Measurements from ENCODE around the gene FGD2.

Gene FGD2

GRCh38 chr6:37025621-37026466 is 20.4 kb downstream of the FGD2 start:
- no peak overlapping the region for H3K27ac ChIP-seq (replicated peaks)
- DNase-seq (ENCODE audit: low read depth in 1 of 2, low spot score in 1 of 2) = no peak
- H3K27me3 ChIP-seq (ENCODE audit: insufficient read depth, poor library complexity, severe bottlenecking) = no peaks in the 10 kb centered on the region
- TF ChIP-seq CTCF (IDR thresholded peaks at IDR 0.05; ENCODE audit: insufficient read depth, low read length) (no peak), SPI1 (IDR thresholded peaks at IDR 0.05; ENCODE audit: borderline replicate concordance, low read depth) (no peak; the same call in 1 of the 2 replicates), GABPA (IDR thresholded peaks at IDR 0.05; ENCODE audit: low read depth) (no peak), POLR2AphosphoS5 (IDR thresholded peaks at IDR 0.05; ENCODE audit: low read depth) (no peak)
- TF ChIP-seq, protein P1, sequence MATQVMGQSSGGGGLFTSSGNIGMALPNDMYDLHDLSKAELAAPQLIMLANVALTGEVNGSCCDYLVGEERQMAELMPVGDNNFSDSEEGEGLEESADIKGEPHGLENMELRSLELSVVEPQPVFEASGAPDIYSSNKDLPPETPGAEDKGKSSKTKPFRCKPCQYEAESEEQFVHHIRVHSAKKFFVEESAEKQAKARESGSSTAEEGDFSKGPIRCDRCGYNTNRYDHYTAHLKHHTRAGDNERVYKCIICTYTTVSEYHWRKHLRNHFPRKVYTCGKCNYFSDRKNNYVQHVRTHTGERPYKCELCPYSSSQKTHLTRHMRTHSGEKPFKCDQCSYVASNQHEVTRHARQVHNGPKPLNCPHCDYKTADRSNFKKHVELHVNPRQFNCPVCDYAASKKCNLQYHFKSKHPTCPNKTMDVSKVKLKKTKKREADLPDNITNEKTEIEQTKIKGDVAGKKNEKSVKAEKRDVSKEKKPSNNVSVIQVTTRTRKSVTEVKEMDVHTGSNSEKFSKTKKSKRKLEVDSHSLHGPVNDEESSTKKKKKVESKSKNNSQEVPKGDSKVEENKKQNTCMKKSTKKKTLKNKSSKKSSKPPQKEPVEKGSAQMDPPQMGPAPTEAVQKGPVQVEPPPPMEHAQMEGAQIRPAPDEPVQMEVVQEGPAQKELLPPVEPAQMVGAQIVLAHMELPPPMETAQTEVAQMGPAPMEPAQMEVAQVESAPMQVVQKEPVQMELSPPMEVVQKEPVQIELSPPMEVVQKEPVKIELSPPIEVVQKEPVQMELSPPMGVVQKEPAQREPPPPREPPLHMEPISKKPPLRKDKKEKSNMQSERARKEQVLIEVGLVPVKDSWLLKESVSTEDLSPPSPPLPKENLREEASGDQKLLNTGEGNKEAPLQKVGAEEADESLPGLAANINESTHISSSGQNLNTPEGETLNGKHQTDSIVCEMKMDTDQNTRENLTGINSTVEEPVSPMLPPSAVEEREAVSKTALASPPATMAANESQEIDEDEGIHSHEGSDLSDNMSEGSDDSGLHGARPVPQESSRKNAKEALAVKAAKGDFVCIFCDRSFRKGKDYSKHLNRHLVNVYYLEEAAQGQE (IDR thresholded peaks at IDR 0.05; ENCODE audit: insufficient replicate concordance, low read depth) = no peak
- H3K4me3 ChIP-seq (replicated peaks; ENCODE audit: insufficient read depth, low read length) = no peak overlapping the region

- no peak overlapping the region for H3K4me3 ChIP-seq (replicated peaks; ENCODE audit: insufficient read depth, low read length)
- TF ChIP-seq SPI1 (IDR thresholded peaks at IDR 0.05; ENCODE audit: borderline replicate concordance, low read depth) = no peak
- TF ChIP-seq, protein P1 (IDR thresholded peaks at IDR 0.05; ENCODE audit: insufficient replicate concordance, low read depth) = no peak
- no peak for TF ChIP-seq POLR2AphosphoS5 (IDR thresholded peaks at IDR 0.05; ENCODE audit: low read depth)
- TF ChIP-seq CTCF (IDR thresholded peaks at IDR 0.05; ENCODE audit: insufficient read depth, low read length) = no peak
- no peak for TF ChIP-seq GABPA (IDR thresholded peaks at IDR 0.05; ENCODE audit: low read depth)
- no peaks in the 10 kb centered on the region for H3K27me3 ChIP-seq (ENCODE audit: insufficient read depth, poor library complexity, severe bottlenecking)
- no peak overlapping the region for H3K27ac ChIP-seq (replicated peaks)
- no peak for DNase-seq (ENCODE audit: low read depth in 1 of 2, low spot score in 1 of 2)
Observed at GRCh38 chr6:37027036-37027720, 21.7 kb downstream of the FGD2 start.

GRCh38 chr6:37027811-37028469 is 22.5 kb downstream of the FGD2 start:
- Histone ChIP-seq H3K27me3 (ENCODE audit: insufficient read depth, poor library complexity, severe bottlenecking) (no peaks in the 10 kb centered on the region), H3K4me3 (replicated peaks; ENCODE audit: insufficient read depth, low read length) (no peak overlapping the region), H3K27ac (replicated peaks) (no peak overlapping the region)
- DNase-seq (ENCODE audit: low read depth in 1 of 2, low spot score in 1 of 2) = no peak
- no peak for TF ChIP-seq CTCF (IDR thresholded peaks at IDR 0.05; ENCODE audit: insufficient read depth, low read length)
- no peak for TF ChIP-seq POLR2AphosphoS5 (IDR thresholded peaks at IDR 0.05; ENCODE audit: low read depth)
- no peak for TF ChIP-seq SPI1 (IDR thresholded peaks at IDR 0.05; ENCODE audit: borderline replicate concordance, low read depth)
- no peak for TF ChIP-seq GABPA (IDR thresholded peaks at IDR 0.05; ENCODE audit: low read depth)
- TF ChIP-seq, protein P1 (IDR thresholded peaks at IDR 0.05; ENCODE audit: insufficient replicate concordance, low read depth) = no peak
